GM19099 (cell line): ENCODE results near the gene U2AF2.

ENCODE experiments used
- POLR2A ChIP-seq: IDR thresholded peaks from 3 replicates; pipeline ENCODE4 v1.6.1; 2011; ENCODE audit warnings: low read depth; ENCODE audit not compliant: insufficient read length; ENCODE audit errors: extremely low read depth

U2AF2 gene

GRCh38 chr19:55669418-55670279 lies 14.8 kb downstream of the U2AF2 start:
- no peak for TF ChIP-seq POLR2A

DNA sequence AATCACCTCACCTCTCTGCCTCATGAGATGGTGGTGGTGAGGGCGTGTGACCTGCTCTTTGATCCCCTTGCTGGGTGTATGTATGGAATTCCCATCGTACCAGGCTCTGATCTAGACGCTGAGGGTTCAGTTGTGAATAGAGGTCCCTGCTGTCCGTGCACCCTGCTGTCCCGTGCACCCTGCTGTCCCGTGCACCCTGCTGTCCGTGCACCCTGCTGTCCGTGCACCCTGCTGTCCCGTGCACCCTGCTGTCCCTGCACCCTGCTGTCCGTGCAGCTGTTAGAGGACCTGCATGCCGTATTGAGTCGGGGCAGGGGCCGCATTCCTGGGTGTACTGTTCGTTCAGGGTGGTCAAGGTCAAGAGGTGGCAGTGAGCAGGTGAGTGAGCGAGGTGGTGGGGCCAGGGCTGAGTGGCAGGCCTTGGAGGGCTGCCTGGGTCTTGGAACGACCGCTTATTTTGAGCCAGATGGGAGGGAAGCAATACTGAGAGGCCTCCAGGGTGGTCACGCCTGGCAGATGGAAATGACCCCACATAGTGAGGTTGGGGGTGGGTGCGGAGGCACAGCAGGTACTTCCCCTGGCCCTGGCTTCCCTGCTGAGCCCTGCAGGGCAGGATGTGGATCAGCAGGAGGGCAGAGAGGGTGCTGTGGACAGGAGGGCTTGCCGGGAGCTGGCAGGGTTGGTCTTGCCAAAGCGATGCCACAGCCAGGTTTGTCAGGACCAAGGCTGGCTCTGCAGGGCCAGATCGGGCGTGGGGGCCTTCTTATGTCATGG lies 15.6 kb downstream of the U2AF2 start:
- TF ChIP-seq POLR2A: no peak

DNA sequence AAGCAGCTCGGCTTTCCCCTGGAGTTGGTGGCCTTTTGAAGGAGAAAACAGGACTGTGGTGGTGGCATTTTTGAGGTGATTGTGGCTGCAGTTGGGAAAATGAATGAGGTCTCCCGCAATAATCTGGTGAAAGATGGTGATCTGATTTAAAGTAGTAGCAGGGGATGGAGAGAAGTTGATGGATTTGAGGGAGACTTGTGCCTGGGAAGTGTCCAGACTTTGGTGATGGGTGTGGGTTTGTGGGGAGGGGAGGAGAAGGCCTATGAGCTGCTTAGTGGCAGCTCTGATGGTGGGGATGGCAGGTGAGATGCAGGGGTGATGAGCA lies 16.2 kb downstream of the U2AF2 start:
- TF ChIP-seq POLR2A: no peak

DNA sequence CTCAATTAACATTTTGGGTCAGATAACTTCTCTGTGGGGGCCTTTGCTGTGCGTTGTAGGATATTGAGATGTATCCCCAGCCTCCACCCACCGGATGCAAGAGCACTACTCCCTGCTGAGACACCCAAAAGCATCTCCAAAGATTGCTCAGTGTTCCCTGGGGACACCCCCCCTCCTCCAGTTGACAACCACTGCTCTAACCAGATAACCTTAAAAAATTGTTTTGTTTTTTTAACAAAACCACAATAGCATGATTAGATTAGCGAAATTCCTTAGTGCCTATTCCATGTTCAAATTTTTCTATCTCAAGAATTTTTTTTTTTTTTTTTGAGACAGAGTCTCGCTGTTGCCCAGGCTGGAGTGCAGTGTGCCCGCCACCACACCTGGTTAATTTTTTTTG lies 17.6 kb downstream of the U2AF2 start:
- TF ChIP-seq POLR2A: no peak

GRCh38 chr19:55673465-55673864 lies 18.6 kb downstream of the U2AF2 start:
- no peak for TF ChIP-seq POLR2A

GRCh38 chr19:55673889-55674288 lies 19.1 kb downstream of the U2AF2 start:
- no peak for TF ChIP-seq POLR2A

DNA sequence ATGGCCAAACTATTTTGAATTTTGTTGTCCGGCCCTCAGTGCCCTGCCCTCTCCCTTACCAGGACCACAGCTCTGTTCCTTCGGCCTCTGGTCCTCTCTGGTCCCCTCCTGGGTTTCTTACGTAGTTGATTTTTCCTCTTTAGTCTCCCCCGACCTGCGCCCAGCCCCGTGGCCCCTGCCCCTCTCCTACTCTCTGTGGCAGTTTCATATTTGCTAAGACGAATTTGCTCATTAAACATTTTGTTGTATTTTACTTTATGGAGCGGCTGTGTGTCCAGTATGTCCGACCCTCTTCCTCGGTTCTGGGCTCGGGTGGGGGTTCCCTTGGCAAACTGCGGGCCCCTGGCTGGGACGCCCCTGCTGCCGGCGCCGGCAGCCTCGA lies 19.6 kb downstream of the U2AF2 start:
- TF ChIP-seq POLR2A: no peak

- TF ChIP-seq POLR2A: peak; percentile 63
These were observed 20.2 kb downstream of the U2AF2 start, which contains the start of gene EPN1 for GRCh38 chr19:55674841-55675660. TSS of gene EPN1 (plus strand) at chr19:55675226. CDS start at chr19:55678628, 3,402 bp downstream.

- no peak for TF ChIP-seq POLR2A
These were observed 21.0 kb downstream of the U2AF2 start for GRCh38 chr19:55675661-55676354.

DNA sequence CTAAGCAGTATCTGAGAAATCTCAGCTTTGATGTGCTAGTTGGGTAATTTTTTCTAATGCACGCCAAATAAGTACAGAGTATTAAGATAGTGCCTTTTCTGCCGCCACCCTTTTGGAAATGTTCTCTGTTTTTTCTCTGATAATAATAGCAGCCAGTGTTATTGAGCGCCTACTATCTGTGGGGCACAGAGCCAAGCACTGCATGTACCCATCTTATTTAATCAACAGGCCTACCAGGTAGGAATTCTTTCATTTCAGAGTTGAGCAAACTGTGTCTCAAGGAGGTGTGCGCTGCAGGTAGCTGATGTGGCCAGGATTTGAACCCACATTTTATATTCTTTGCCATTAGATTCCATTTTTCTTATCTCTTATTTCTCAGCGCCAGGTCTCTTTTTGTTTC lies 21.5 kb downstream of the U2AF2 start:
- TF ChIP-seq POLR2A: no peak

- peak; percentile 35 for TF ChIP-seq POLR2A
These were observed 22.2 kb downstream of the U2AF2 start for GRCh38 chr19:55676889-55677505.

DNA sequence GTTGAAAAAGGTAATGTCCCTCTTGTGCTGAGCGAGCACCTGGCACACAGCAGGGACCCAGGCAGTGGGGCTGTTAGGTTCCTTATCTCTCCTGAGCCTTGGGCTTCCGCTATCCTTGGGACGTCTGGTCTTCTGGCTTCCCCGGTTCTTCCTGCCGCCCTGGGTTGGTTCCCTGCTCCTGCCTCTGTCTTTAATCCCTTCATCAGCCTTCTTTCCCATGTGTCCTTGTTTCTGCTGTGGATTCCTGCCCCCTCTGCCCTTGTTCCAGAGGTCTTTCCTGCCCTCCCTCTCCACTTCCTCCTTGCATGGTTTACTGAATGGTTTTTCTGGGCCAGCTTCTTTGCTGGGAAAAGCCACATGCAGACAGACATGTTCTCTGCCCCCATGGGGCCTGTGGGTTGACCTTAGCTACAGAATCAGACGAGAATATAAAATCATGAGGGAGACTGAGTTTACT lies 22.8 kb downstream of the U2AF2 start:
- no peak for TF ChIP-seq POLR2A

DNA sequence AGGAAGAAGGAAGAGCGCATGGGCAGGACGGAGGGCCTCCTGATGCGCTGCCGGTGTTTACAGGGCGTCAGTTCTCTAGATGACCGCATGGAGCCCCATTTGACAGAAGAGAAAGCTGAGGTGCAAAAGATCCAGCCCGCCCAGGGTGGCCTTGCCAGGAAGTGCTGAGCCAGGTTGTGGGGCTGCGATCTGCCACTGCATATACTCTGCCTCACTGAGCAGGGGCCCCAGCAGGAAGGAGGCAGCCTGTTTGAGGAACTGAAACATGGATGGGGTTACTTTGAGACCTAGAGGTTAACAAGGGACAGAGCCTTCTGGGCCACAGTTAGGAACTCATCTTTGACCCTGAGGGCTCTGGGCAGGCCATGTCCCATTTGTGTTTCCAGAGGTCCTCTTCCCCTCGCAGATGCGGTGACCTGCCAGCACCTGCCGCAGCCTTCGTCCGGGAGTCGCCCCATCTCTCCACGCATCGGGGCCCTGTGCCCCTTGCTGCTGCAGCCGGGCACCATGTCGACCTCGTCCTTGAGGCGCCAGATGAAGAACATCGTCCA lies 23.4 kb downstream of the U2AF2 start:
- peak; percentile 52 for TF ChIP-seq POLR2A
